Measurements from ENCODE around the gene HCN1. TPM values are rescaled to one million over a fixed set of nuclear protein-coding genes. Genes with fewer than 3 reads are reported as not detected.

Gene HCN1
- 14.3 TPM for total RNA-seq

GRCh38 chr5:45696206-45696836 lies at the start of gene HCN1:
TSS of gene HCN1 (minus strand) at chr5:45696380.
- FAIRE-seq (no peak), DNase-seq (ENCODE audit: low spot score in 2 of 2) (peak; percentile 37 to 47)

- FAIRE-seq (no peak), DNase-seq (ENCODE audit: low spot score in 2 of 2) (no peak)
Observed at GRCh38 chr5:45741110-45741509, 44.9 kb upstream of the HCN1 start.

GRCh38 chr5:45737153-45737552 lies 41.0 kb upstream of the HCN1 start:
- DNase-seq (ENCODE audit: low spot score in 2 of 2) (no peak), FAIRE-seq (no peak)

- FAIRE-seq (no peak), DNase-seq (ENCODE audit: low spot score in 2 of 2) (no peak)
Observed at GRCh38 chr5:45725537-45725936, 29.4 kb upstream of the HCN1 start.

GRCh38 chr5:45697201-45697600 lies 1.0 kb upstream of the HCN1 start:
- DNase-seq (ENCODE audit: low spot score in 2 of 2) (no peak), FAIRE-seq (no peak)

- no peak for FAIRE-seq
- peak in 1 of 2 donors; percentile 6 for DNase-seq (ENCODE audit: low spot score in 2 of 2)
Observed at GRCh38 chr5:45695804-45696156, 400 bp downstream of the HCN1 start.

GRCh38 chr5:45694971-45695803 lies 993 bp downstream of the HCN1 start:
- FAIRE-seq, result no peak
- DNase-seq (ENCODE audit: low spot score in 2 of 2), result peak in 1 of 2 donors; percentile 10

- FAIRE-seq (no peak), DNase-seq (ENCODE audit: low spot score in 2 of 2) (no peak)
Observed at GRCh38 chr5:45694255-45694814, 1.8 kb downstream of the HCN1 start.

- FAIRE-seq (no peak), DNase-seq (ENCODE audit: low spot score in 2 of 2) (no peak)
Observed at GRCh38 chr5:45692481-45692880, 3.7 kb downstream of the HCN1 start.

- DNase-seq (ENCODE audit: low spot score in 2 of 2), result no peak
- no peak for FAIRE-seq
Observed at GRCh38 chr5:45691656-45692055, 4.5 kb downstream of the HCN1 start.

GRCh38 chr5:45687701-45688100 lies 8.5 kb downstream of the HCN1 start:
- DNase-seq (ENCODE audit: low spot score in 2 of 2) (no peak), FAIRE-seq (no peak)

- DNase-seq (ENCODE audit: low spot score in 2 of 2), result no peak
- FAIRE-seq, result no peak
Observed at GRCh38 chr5:45686620-45687019, 9.6 kb downstream of the HCN1 start.

- no peak for FAIRE-seq
- no peak for DNase-seq (ENCODE audit: low spot score in 2 of 2)
Observed at GRCh38 chr5:45684118-45684517, 12.1 kb downstream of the HCN1 start.

GRCh38 chr5:45680950-45681349 lies 15.2 kb downstream of the HCN1 start:
- no peak for DNase-seq (ENCODE audit: low spot score in 2 of 2)
- FAIRE-seq, result no peak

- DNase-seq (ENCODE audit: low spot score in 2 of 2) (no peak), FAIRE-seq (no peak)
Observed at GRCh38 chr5:45677524-45677923, 18.7 kb downstream of the HCN1 start.

GRCh38 chr5:45672271-45672670 lies 23.9 kb downstream of the HCN1 start:
- DNase-seq (ENCODE audit: low spot score in 2 of 2), result no peak
- FAIRE-seq, result no peak

- DNase-seq (ENCODE audit: low spot score in 2 of 2) (no peak), FAIRE-seq (no peak)
Observed at GRCh38 chr5:45648744-45649143, 47.4 kb downstream of the HCN1 start.

GRCh38 chr5:45643056-45643455 lies 53.1 kb downstream of the HCN1 start:
- FAIRE-seq (no peak), DNase-seq (ENCODE audit: low spot score in 2 of 2) (no peak)

GRCh38 chr5:45642370-45642769 lies 53.8 kb downstream of the HCN1 start:
- no peak for DNase-seq (ENCODE audit: low spot score in 2 of 2)
- no peak for FAIRE-seq

- no peak for DNase-seq (ENCODE audit: low spot score in 2 of 2)
- FAIRE-seq, result peak; percentile 37
Observed at GRCh38 chr5:45639040-45639439, 57.1 kb downstream of the HCN1 start.

- no peak for DNase-seq (ENCODE audit: low spot score in 2 of 2)
- FAIRE-seq, result no peak
Observed at GRCh38 chr5:45627076-45627656, 69.0 kb downstream of the HCN1 start.
